ENCODE data around the gene SLC35F3.
"Not testable (repeated sequence)": the region's sequence is repeated elsewhere in the genome, so short reads cannot be mapped to it uniquely, and the experiment has no call there.

The SLC35F3 gene

GRCh38 chr1:234289538-234290305 lies 385.2 kb downstream of the SLC35F3 start:
- Mint-ChIP-seq H3K4me1 (ENCODE audit: low read depth) (no peaks in the 10 kb centered on the region), H3K27me3 (peaks cover 1% of the 10 kb centered on the region), H3K9me3 (ENCODE audit: low read depth) (peaks cover 14% of the 10 kb centered on the region), H3K27ac (no peak overlapping the region), H3K36me3 (peaks cover 5% of the 10 kb centered on the region), H3K4me3 (no peak overlapping the region)

- Mint-ChIP-seq H3K27me3 (peaks cover 1% of the 10 kb centered on the region), H3K4me1 (ENCODE audit: low read depth) (no peaks in the 10 kb centered on the region), H3K36me3 (peaks cover 5% of the 10 kb centered on the region), H3K4me3 (no peak overlapping the region), H3K27ac (no peak overlapping the region), H3K9me3 (ENCODE audit: low read depth) (peaks cover 14% of the 10 kb centered on the region)
These were observed 387.5 kb downstream of the SLC35F3 start for GRCh38 chr1:234292011-234292410.

- peaks cover 14% of the 10 kb centered on the region for H3K9me3 Mint-ChIP-seq (ENCODE audit: low read depth)
- peaks cover 5% of the 10 kb centered on the region for H3K36me3 Mint-ChIP-seq
- H3K4me3 Mint-ChIP-seq, result no peak overlapping the region
- no peaks in the 10 kb centered on the region for H3K4me1 Mint-ChIP-seq (ENCODE audit: low read depth)
- peaks cover 1% of the 10 kb centered on the region for H3K27me3 Mint-ChIP-seq
- H3K27ac Mint-ChIP-seq, result no peak overlapping the region
These were observed 388.1 kb downstream of the SLC35F3 start for GRCh38 chr1:234292548-234292947.

- peaks cover 2% of the 10 kb centered on the region for H3K27me3 Mint-ChIP-seq
- H3K4me3 Mint-ChIP-seq, result no peak overlapping the region
- H3K9me3 Mint-ChIP-seq (ENCODE audit: low read depth), result peaks cover 12% of the 10 kb centered on the region
- no peak overlapping the region for H3K27ac Mint-ChIP-seq
- H3K4me1 Mint-ChIP-seq (ENCODE audit: low read depth), result no peaks in the 10 kb centered on the region
- H3K36me3 Mint-ChIP-seq, result peaks cover 8% of the 10 kb centered on the region
These were observed 389.8 kb downstream of the SLC35F3 start for GRCh38 chr1:234294109-234294817.

- Mint-ChIP-seq H3K4me1 (ENCODE audit: low read depth) (no peaks in the 10 kb centered on the region), H3K9me3 (ENCODE audit: low read depth) (peaks cover 3% of the 10 kb centered on the region), H3K4me3 (no peak overlapping the region), H3K36me3 (peaks cover 4% of the 10 kb centered on the region), H3K27me3 (peaks cover 2% of the 10 kb centered on the region), H3K27ac (no peak overlapping the region)
These were observed 390.6 kb downstream of the SLC35F3 start for GRCh38 chr1:234295068-234295467.

- no peaks in the 10 kb centered on the region for H3K9me3 Mint-ChIP-seq (ENCODE audit: low read depth)
- H3K36me3 Mint-ChIP-seq, result peaks cover 3% of the 10 kb centered on the region
- no peak overlapping the region for H3K27ac Mint-ChIP-seq
- H3K4me1 Mint-ChIP-seq (ENCODE audit: low read depth), result no peaks in the 10 kb centered on the region
- no peak overlapping the region for H3K4me3 Mint-ChIP-seq
- peaks cover 2% of the 10 kb centered on the region for H3K27me3 Mint-ChIP-seq
These were observed 391.1 kb downstream of the SLC35F3 start for GRCh38 chr1:234295626-234296025.

- H3K27me3 Mint-ChIP-seq, result peaks cover 2% of the 10 kb centered on the region
- peaks cover 3% of the 10 kb centered on the region for H3K36me3 Mint-ChIP-seq
- no peaks in the 10 kb centered on the region for H3K9me3 Mint-ChIP-seq (ENCODE audit: low read depth)
- H3K27ac Mint-ChIP-seq, result no peak overlapping the region
- H3K4me3 Mint-ChIP-seq, result no peak overlapping the region
- no peaks in the 10 kb centered on the region for H3K4me1 Mint-ChIP-seq (ENCODE audit: low read depth)
These were observed 392.0 kb downstream of the SLC35F3 start for GRCh38 chr1:234296496-234296895.

- H3K27me3 Mint-ChIP-seq, result peaks cover 2% of the 10 kb centered on the region
- no peaks in the 10 kb centered on the region for H3K9me3 Mint-ChIP-seq (ENCODE audit: low read depth)
- no peak overlapping the region for H3K4me3 Mint-ChIP-seq
- no peaks in the 10 kb centered on the region for H3K4me1 Mint-ChIP-seq (ENCODE audit: low read depth)
- H3K36me3 Mint-ChIP-seq, result peaks cover 3% of the 10 kb centered on the region
- no peak overlapping the region for H3K27ac Mint-ChIP-seq
These were observed 393.2 kb downstream of the SLC35F3 start for GRCh38 chr1:234297668-234298067.

- Mint-ChIP-seq H3K27ac (no peak overlapping the region), H3K4me1 (ENCODE audit: low read depth) (peaks cover 2% of the 10 kb centered on the region), H3K36me3 (peaks cover 3% of the 10 kb centered on the region), H3K27me3 (peaks cover 3% of the 10 kb centered on the region), H3K9me3 (ENCODE audit: low read depth) (no peaks in the 10 kb centered on the region), H3K4me3 (no peak overlapping the region)
These were observed 395.6 kb downstream of the SLC35F3 start for GRCh38 chr1:234300096-234300495.

GRCh38 chr1:234301663-234302062 lies 397.2 kb downstream of the SLC35F3 start:
- not testable (repeated sequence) for H3K4me3 Mint-ChIP-seq; H3K27me3 Mint-ChIP-seq; H3K4me1 Mint-ChIP-seq (ENCODE audit: low read depth); H3K36me3 Mint-ChIP-seq; H3K9me3 Mint-ChIP-seq (ENCODE audit: low read depth); H3K27ac Mint-ChIP-seq

GRCh38 chr1:234302354-234302962 lies 398.0 kb downstream of the SLC35F3 start:
- Mint-ChIP-seq H3K27me3 (peaks cover 6% of the 10 kb centered on the region), H3K4me1 (ENCODE audit: low read depth) (peaks cover 2% of the 10 kb centered on the region), H3K4me3 (no peak overlapping the region)

GRCh38 chr1:234303231-234303630 lies 398.8 kb downstream of the SLC35F3 start:
- H3K36me3 Mint-ChIP-seq, result peaks cover 3% of the 10 kb centered on the region
- H3K9me3 Mint-ChIP-seq (ENCODE audit: low read depth), result no peaks in the 10 kb centered on the region
- H3K4me1 Mint-ChIP-seq (ENCODE audit: low read depth), result peaks cover 2% of the 10 kb centered on the region
- no peak overlapping the region for H3K27ac Mint-ChIP-seq
- H3K27me3 Mint-ChIP-seq, result peaks cover 6% of the 10 kb centered on the region
- H3K4me3 Mint-ChIP-seq, result no peak overlapping the region

More at GRCh38 chr1:234302354-234302962, 398.0 kb downstream of the SLC35F3 start:
- Mint-ChIP-seq H3K27ac (no peak overlapping the region), H3K36me3 (peaks cover 3% of the 10 kb centered on the region), H3K9me3 (ENCODE audit: low read depth) (no peaks in the 10 kb centered on the region)

- Mint-ChIP-seq H3K4me3 (no peak overlapping the region), H3K9me3 (ENCODE audit: low read depth) (no peaks in the 10 kb centered on the region), H3K27me3 (peaks cover 4% of the 10 kb centered on the region), H3K4me1 (ENCODE audit: low read depth) (peaks cover 28% of the 10 kb centered on the region), H3K36me3 (peaks cover 2% of the 10 kb centered on the region), H3K27ac (no peak overlapping the region)
These were observed 403.2 kb downstream of the SLC35F3 start for GRCh38 chr1:234307726-234308125.

GRCh38 chr1:234309243-234309597 lies 404.7 kb downstream of the SLC35F3 start:
- no peaks in the 10 kb centered on the region for H3K9me3 Mint-ChIP-seq (ENCODE audit: low read depth)
- no peak overlapping the region for H3K4me3 Mint-ChIP-seq
- H3K4me1 Mint-ChIP-seq (ENCODE audit: low read depth), result peaks cover 38% of the 10 kb centered on the region
- peaks cover 4% of the 10 kb centered on the region for H3K27me3 Mint-ChIP-seq
- no peak overlapping the region for H3K27ac Mint-ChIP-seq
- peaks cover 2% of the 10 kb centered on the region for H3K36me3 Mint-ChIP-seq

Data from activated naive CD8-positive, alpha-beta T cell (primary cell).